HCT116 (cell line): Measurements from ENCODE around the gene TOP2B. TPM values are rescaled to one million over a fixed set of nuclear protein-coding genes. Genes with fewer than 3 reads are reported as not detected.

Experiments used
- ATAC-seq: fragments of 200-7000 bp; cut with Tn5 transposase; 2 replicates; pipeline ENCODE4 v1.9.1; 2020; ENCODE audit warnings: mild to moderate bottlenecking, moderate library complexity
- BruUV-seq: library from RNA; stranded (reverse); fragments of 400-500 nt; replicated peaks from 2 replicates; lab custom pipeline; 2021; lab: Mats Ljungman, UMichigan
- CTCF ChIA-PET: fragments of 300-600 bp; sonication (Branson Sonifier 250); formaldehyde crosslinking; loops from one replicate; lab custom pipeline; 2021; ENCODE audit warnings: antibody characterized with exemption; lab: Charles Lee
- POLR2A ChIA-PET: fragments of 300-600, 350-600 bp; sonication (Branson Sonifier 250); formaldehyde crosslinking; loops from one replicate; lab custom pipeline; 2021; ENCODE audit warnings: antibody characterized with exemption; lab: Charles Lee
- RAD21 ChIA-PET, 2 experiments: fragments of 300-600 bp; sonication (Branson Sonifier 250); formaldehyde crosslinking; loops; one replicate each; lab custom pipeline; 2023; ENCODE audit warnings: low total read pairs in 2 of 2; ENCODE audit not compliant: uncharacterized antibody in 2 of 2, unreplicated experiment in 2 of 2, low non-redundant PET in 1 of 2; lab: Charles Lee
- DNase-seq: peaks from one replicate; pipeline ENCODE4 v3.0.0-alpha.2; 2010; ENCODE audit warnings: low read depth, low spot score
- H2AFZ ChIP-seq: fragments of 200-600 bp; shearing (Covaris generic), sonication (generic); 2 replicates; pipeline ENCODE4 v1.6.1; 2017; ENCODE audit warnings: low read depth, mixed run types, mixed read lengths, antibody characterized with exemption, low read length; ENCODE audit not compliant: poor library complexity, severe bottlenecking
- H3K27ac ChIP-seq: 2 replicates; pipeline ENCODE4 v1.5.1; 2012; ENCODE audit warnings: low read depth, low read length
- H3K27me3 ChIP-seq: fragments of 200-600 bp; sonication (generic); 2 replicates; pipeline ENCODE4 v1.6.1; 2016; ENCODE audit warnings: mixed run types, low read length, mixed read lengths; ENCODE audit not compliant: insufficient read depth
- H3K36me3 ChIP-seq, 2 experiments: fragments of 200-500 bp in 1 of 2; fragments of 200-600 bp in 1 of 2; sonication (Bioruptor generic) in 1 of 2; sonication (generic) in 1 of 2; 2 replicates each; pipeline versions ENCODE4 v1.5.1 to v1.6.1; 2014 to 2016; ENCODE audit warnings: low read length in 2 of 2, inconsistent platforms in 1 of 2, mixed read lengths in 1 of 2, mixed run types in 1 of 2; ENCODE audit not compliant: insufficient read depth in 2 of 2, control insufficient read depth in 1 of 2
- H3K4me1 ChIP-seq, 2 experiments: fragments of 200-600 bp in 1 of 2; sonication (generic) in 1 of 2; 2 replicates each; pipeline versions ENCODE4 v1.5.1 to v1.6.1; 2012 to 2017; ENCODE audit warnings: low read length in 2 of 2, inconsistent platforms in 1 of 2, mild to moderate bottlenecking in 1 of 2, mixed read lengths in 1 of 2, mixed run types in 1 of 2, moderate library complexity in 1 of 2; ENCODE audit not compliant: insufficient read depth in 2 of 2, control insufficient read depth in 1 of 2
- H3K4me2 ChIP-seq: fragments of 200-600 bp; sonication (generic); 2 replicates; pipeline ENCODE4 v1.6.1; 2017; ENCODE audit warnings: mixed run types, low read length, mixed read lengths
- H3K4me3 ChIP-seq, 2 experiments: fragments of 200-600 bp in 1 of 2; sonication (generic) in 1 of 2; replicated peaks in 1 of 2; 2 replicates each; pipeline ENCODE4 v1.5.1; 2011 to 2016; ENCODE audit warnings: low read length in 2 of 2, control low read depth in 1 of 2, low read depth in 1 of 2, mild to moderate bottlenecking in 1 of 2, mixed read lengths in 1 of 2, mixed run types in 1 of 2
- H3K79me2 ChIP-seq: fragments of 200-600 bp; sonication (generic); 2 replicates; pipeline ENCODE4 v1.6.1; 2017; ENCODE audit warnings: mild to moderate bottlenecking, mixed run types, low read length, moderate library complexity, mixed read lengths; ENCODE audit not compliant: insufficient read depth
- H3K9ac ChIP-seq: fragments of 200-600 bp; sonication (generic); 2 replicates; pipeline ENCODE4 v1.6.1; 2016; ENCODE audit warnings: low read length, mixed read lengths
- H3K9me2 ChIP-seq: fragments of 200-600 bp; sonication (generic), shearing (Covaris generic); 2 replicates; pipeline ENCODE4 v1.6.1; 2017; ENCODE audit warnings: mixed run types, mild to moderate bottlenecking, moderate library complexity; ENCODE audit not compliant: insufficient read depth
- H3K9me3 ChIP-seq, 2 experiments: fragments of 200-500 bp in 1 of 2; fragments of 200-600 bp in 1 of 2; sonication (Bioruptor generic) in 1 of 2; sonication (generic) in 1 of 2; 2 replicates each; pipeline ENCODE4 v1.6.1; 2014 to 2017; ENCODE audit warnings: low read length in 2 of 2, mixed read lengths in 2 of 2, inconsistent platforms in 1 of 2, low read depth in 1 of 2, mild to moderate bottlenecking in 1 of 2, mixed run types in 1 of 2, moderate library complexity in 1 of 2; ENCODE audit not compliant: control insufficient read depth in 1 of 2, insufficient read depth in 1 of 2
- H4K20me1 ChIP-seq: fragments of 200-600 bp; sonication (generic), shearing (Covaris generic); 2 replicates; pipeline ENCODE4 v1.6.1; 2017; ENCODE audit warnings: mixed run types, mild to moderate bottlenecking, moderate library complexity; ENCODE audit not compliant: insufficient read depth
- CBX3 ChIP-seq: IDR thresholded peaks from 2 replicates; pipeline ENCODE4 v1.6.1; 2012; ENCODE audit warnings: low read depth
- CEBPB ChIP-seq: IDR thresholded peaks from 2 replicates; pipeline ENCODE4 v1.6.1; 2012; ENCODE audit warnings: low read depth
- EGR1 ChIP-seq: IDR thresholded peaks from 2 replicates; pipeline ENCODE4 v1.6.1; 2012; ENCODE audit warnings: low read depth
- EZH2phosphoT487 ChIP-seq: fragments of 200-600 bp; IDR thresholded peaks from 2 replicates; pipeline ENCODE4 v1.6.1; 2018; ENCODE audit warnings: antibody characterized with exemption, borderline replicate concordance
- SRF ChIP-seq: IDR thresholded peaks from 2 replicates; pipeline ENCODE4 v1.6.1; 2012; ENCODE audit warnings: low read depth
- TCF7L2 ChIP-seq: IDR thresholded peaks from 2 replicates; pipeline ENCODE4 v1.7.0; 2011; ENCODE audit warnings: borderline replicate concordance, inconsistent platforms; ENCODE audit not compliant: insufficient read depth, insufficient read length; ENCODE audit errors: extremely low read depth
- ZNF274 ChIP-seq: fragments of 200-500 bp; sonication (Bioruptor generic); IDR thresholded peaks from 2 replicates; pipeline ENCODE4 v1.6.1; 2014; ENCODE audit warnings: mild to moderate bottlenecking, low read depth, low read length, inconsistent platforms
- intact Hi-C: fragments of 100-400 bp; cut with micrococcal nuclease; formaldehyde crosslinking; loops from 2 replicates; pipeline ENCODE4 v1.10.0; 2022
- total RNA-seq: library from RNA; stranded (reverse); gene quantifications from one replicate; pipeline ENCODE4 v1.2.1, GENCODE V29; 2021; ENCODE audit not compliant: unreplicated experiment
- TF ChIP-seq, protein P1 (sequence below), 3 experiments: fragments of 200-600 bp in 1 of 3; sonication (generic) in 1 of 3; IDR thresholded peaks in 2 of 3; conservative IDR thresholded peaks in 1 of 3; 2 replicates each; pipeline ENCODE4 v1.5.1; 2012 to 2017; ENCODE audit warnings: low read depth in 2 of 3, low read length in 2 of 3, antibody characterized with exemption in 1 of 3, borderline replicate concordance in 1 of 3, control low read depth in 1 of 3, mild to moderate bottlenecking in 1 of 3, mixed read lengths in 1 of 3, mixed run types in 1 of 3, moderate library complexity in 1 of 3; ENCODE audit not compliant: insufficient read depth in 1 of 3
- TF ChIP-seq, protein P2 (sequence below): IDR thresholded peaks from 2 replicates; pipeline ENCODE4 v1.6.1; 2012; ENCODE audit warnings: low read depth

TOP2B gene
- total RNA-seq, 1 experiment from 2014 or later = 101 TPM

DNA sequence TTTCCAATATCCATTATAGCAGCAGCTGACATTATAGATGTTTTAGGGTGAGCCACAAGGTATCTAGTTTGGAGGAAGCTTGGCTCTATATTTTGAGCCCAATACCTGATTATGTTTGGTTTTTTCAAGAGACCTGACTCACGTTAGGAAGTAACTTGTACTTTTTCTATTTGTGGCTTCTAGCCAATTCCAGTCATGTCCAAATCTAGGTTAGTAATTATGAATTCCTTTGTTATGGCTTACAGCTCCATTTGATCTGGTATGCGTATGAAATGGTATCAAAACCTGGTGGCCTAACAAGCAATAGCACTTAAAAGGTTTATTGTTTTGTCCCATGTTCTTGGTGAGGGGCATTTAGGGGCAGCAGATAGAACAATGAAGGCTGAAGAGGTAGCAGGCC, 115.9 kb downstream of the TOP2B start:
- H3K27me3 ChIP-seq = no peaks in the 10 kb centered on the region; the same call in 1 of the 2 replicates
- no peak overlapping the region for H3K4me2 ChIP-seq
- no peak overlapping the region for H3K9ac ChIP-seq
- no peaks in the 10 kb centered on the region for H3K36me3 ChIP-seq
- no peaks in the 10 kb centered on the region for H3K4me1 ChIP-seq
- H3K9me3 ChIP-seq = no peaks in the 10 kb centered on the region
- POLR2A ChIA-PET = no interaction called here
- no peaks in the 10 kb centered on the region for H4K20me1 ChIP-seq
- no peaks in the 10 kb centered on the region for H3K79me2 ChIP-seq
- no peak overlapping the region for H3K4me3 ChIP-seq
- intact Hi-C loops = no loop called here
- no TSS peak for BruUV-seq
- no peak overlapping the region for H2AFZ ChIP-seq
- TF ChIP-seq, protein P1, sequence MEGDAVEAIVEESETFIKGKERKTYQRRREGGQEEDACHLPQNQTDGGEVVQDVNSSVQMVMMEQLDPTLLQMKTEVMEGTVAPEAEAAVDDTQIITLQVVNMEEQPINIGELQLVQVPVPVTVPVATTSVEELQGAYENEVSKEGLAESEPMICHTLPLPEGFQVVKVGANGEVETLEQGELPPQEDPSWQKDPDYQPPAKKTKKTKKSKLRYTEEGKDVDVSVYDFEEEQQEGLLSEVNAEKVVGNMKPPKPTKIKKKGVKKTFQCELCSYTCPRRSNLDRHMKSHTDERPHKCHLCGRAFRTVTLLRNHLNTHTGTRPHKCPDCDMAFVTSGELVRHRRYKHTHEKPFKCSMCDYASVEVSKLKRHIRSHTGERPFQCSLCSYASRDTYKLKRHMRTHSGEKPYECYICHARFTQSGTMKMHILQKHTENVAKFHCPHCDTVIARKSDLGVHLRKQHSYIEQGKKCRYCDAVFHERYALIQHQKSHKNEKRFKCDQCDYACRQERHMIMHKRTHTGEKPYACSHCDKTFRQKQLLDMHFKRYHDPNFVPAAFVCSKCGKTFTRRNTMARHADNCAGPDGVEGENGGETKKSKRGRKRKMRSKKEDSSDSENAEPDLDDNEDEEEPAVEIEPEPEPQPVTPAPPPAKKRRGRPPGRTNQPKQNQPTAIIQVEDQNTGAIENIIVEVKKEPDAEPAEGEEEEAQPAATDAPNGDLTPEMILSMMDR (IDR thresholded peaks at IDR 0.05 in 2 of 3, conservative IDR thresholded peaks at IDR 0.05 in 1 of 3; ENCODE audit: borderline replicate concordance in 1 of 3, insufficient read depth in 1 of 3, low read depth in 2 of 3, low read length in 2 of 3) = no peak
- TF ChIP-seq SRF (no peak), EGR1 (no peak), CBX3 (no peak), EZH2phosphoT487 (no peak), CEBPB (no peak), TCF7L2 (no peak), ZNF274 (no peak)
- TF ChIP-seq, protein P2, sequence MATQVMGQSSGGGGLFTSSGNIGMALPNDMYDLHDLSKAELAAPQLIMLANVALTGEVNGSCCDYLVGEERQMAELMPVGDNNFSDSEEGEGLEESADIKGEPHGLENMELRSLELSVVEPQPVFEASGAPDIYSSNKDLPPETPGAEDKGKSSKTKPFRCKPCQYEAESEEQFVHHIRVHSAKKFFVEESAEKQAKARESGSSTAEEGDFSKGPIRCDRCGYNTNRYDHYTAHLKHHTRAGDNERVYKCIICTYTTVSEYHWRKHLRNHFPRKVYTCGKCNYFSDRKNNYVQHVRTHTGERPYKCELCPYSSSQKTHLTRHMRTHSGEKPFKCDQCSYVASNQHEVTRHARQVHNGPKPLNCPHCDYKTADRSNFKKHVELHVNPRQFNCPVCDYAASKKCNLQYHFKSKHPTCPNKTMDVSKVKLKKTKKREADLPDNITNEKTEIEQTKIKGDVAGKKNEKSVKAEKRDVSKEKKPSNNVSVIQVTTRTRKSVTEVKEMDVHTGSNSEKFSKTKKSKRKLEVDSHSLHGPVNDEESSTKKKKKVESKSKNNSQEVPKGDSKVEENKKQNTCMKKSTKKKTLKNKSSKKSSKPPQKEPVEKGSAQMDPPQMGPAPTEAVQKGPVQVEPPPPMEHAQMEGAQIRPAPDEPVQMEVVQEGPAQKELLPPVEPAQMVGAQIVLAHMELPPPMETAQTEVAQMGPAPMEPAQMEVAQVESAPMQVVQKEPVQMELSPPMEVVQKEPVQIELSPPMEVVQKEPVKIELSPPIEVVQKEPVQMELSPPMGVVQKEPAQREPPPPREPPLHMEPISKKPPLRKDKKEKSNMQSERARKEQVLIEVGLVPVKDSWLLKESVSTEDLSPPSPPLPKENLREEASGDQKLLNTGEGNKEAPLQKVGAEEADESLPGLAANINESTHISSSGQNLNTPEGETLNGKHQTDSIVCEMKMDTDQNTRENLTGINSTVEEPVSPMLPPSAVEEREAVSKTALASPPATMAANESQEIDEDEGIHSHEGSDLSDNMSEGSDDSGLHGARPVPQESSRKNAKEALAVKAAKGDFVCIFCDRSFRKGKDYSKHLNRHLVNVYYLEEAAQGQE = no peak
- no peaks in the 10 kb centered on the region for H3K9me2 ChIP-seq
- RAD21 ChIA-PET = no interaction called here
- no peak overlapping the region for H3K27ac ChIP-seq
- CTCF ChIA-PET = no interaction called here
- no peak for DNase-seq
- no peak for ATAC-seq
